H1 (cell line): ENCODE results near the gene KIAA0930. TPM values are rescaled to one million over a fixed set of nuclear protein-coding genes. Genes with fewer than 3 reads are reported as not detected.

ENCODE experiments used
- CHD1 ChIP-seq: IDR thresholded peaks from 2 replicates; pipeline ENCODE4 v1.6.1; 2012; ENCODE audit warnings: low read depth, low read length, improper control_type of control experiment
- RFX5 ChIP-seq: IDR thresholded peaks from 2 replicates; pipeline ENCODE4 v1.6.1; 2011; ENCODE audit warnings: low read depth, low read length, improper control_type of control experiment, borderline replicate concordance
- polyA plus RNA-seq, 7 experiments: library from polyadenylated mRNA; depleted of rRNA in 3 of 7; stranded (reverse) in 5 of 7; unstranded in 2 of 7; fragments of >200 nt in 5 of 7; fragments of 200-250 nt in 2 of 7; gene quantifications; 1 replicate in 5 of 7; 2 replicates in 1 of 7; 4 replicates in 1 of 7; pipeline versions ENCODE4 v1.2.1 to v1.2.3, GENCODE V29; 2011 to 2013; ENCODE audit warnings: missing spikeins in 2 of 7, mixed read lengths in 2 of 7
- total RNA-seq: library from RNA; stranded (reverse); fragmentation: NEBNext Ultra II Directional; extraction: Animal tissue kit (Norgen Biotek cat#: 25700); gene quantifications from 2 replicates; pipeline ENCODE4 v1.2.1, GENCODE V29; 2021

Gene KIAA0930
- total and polyA plus RNA-seq, 2 of the 8 experiments (the other 6 are each of a cell fraction or from before 2014, with no cell fraction given), result 61.9 to 66.1 TPM

DNA sequence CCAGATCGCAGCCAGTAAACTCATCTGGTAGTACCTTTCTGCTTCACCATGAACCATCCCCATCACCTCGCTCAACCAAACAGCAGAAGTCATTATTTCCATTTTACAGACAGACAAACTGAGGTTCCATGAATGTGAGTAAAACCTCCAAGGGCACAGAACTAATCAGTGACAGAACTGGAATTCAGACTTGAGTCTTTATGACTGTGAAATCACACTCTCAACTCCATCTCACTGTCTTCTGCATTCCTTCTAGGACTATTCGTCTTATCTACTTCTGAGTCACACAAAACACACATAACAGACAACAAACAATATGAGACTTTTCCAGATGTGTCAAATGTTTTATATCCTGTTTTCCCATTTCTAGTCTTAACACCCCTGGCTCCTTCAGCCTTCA, 86.3 kb downstream of the KIAA0930 start (continued):
- TF ChIP-seq CHD1 (no peak), RFX5 (no peak)
